ENCODE data around the gene TRPM4.
A peak's percentile ranks its signal among the peaks of the same experiment; 100 is the strongest.
"Not testable (repeated sequence)": the region's sequence is repeated elsewhere in the genome, so short reads cannot be mapped to it uniquely, and the experiment has no call there.

TRPM4 gene

GRCh38 chr19:49157445-49158224 is at the start of gene TRPM4:
Gene TRPM4, plus strand, starts transcription at chr19:49157792. Its CDS starts 75 bp downstream, at chr19:49157867.
- DNase-seq (ENCODE audit: low read depth), result peak; percentile 47

- DNase-seq (ENCODE audit: low read depth), result no peak
Measured at GRCh38 chr19:49109051-49109450, 48.5 kb upstream of the TRPM4 start.

GRCh38 chr19:49109569-49110233 is 47.9 kb upstream of the TRPM4 start:
- DNase-seq (ENCODE audit: low read depth), result no peak

GRCh38 chr19:49110567-49110966 is 47.0 kb upstream of the TRPM4 start:
- no peak for DNase-seq (ENCODE audit: low read depth)

- DNase-seq (ENCODE audit: low read depth), result no peak
Measured at GRCh38 chr19:49111218-49111998, 46.2 kb upstream of the TRPM4 start.

- DNase-seq (ENCODE audit: low read depth), result no peak
Measured at GRCh38 chr19:49113762-49114629, 43.6 kb upstream of the TRPM4 start, which contains the start of gene LIN7B. Gene LIN7B, plus strand, starts transcription at chr19:49114370. Its CDS starts 35 bp downstream, at chr19:49114405.

- DNase-seq (ENCODE audit: low read depth), result no peak
Measured at GRCh38 chr19:49114630-49115363, 42.8 kb upstream of the TRPM4 start.

GRCh38 chr19:49116544-49116943 is 41.0 kb upstream of the TRPM4 start:
- no peak for DNase-seq (ENCODE audit: low read depth)

GRCh38 chr19:49117677-49118564 is 39.7 kb upstream of the TRPM4 start:
- no peak for DNase-seq (ENCODE audit: low read depth)

GRCh38 chr19:49118565-49119410 is 38.8 kb upstream of the TRPM4 start, which contains the start of gene C19orf73:
Gene C19orf73, minus strand, starts transcription at chr19:49119143. Its CDS starts 121 bp downstream, at chr19:49119022.
- DNase-seq (ENCODE audit: low read depth), result peak; percentile 86

GRCh38 chr19:49119411-49120324 is 37.9 kb upstream of the TRPM4 start, which contains the start of gene PPFIA3:
Gene PPFIA3, plus strand, starts transcription at chr19:49119544. Its CDS starts 8,330 bp downstream, at chr19:49127874.
- DNase-seq (ENCODE audit: low read depth), result no peak

GRCh38 chr19:49120325-49120683 is 37.3 kb upstream of the TRPM4 start:
- no peak for DNase-seq (ENCODE audit: low read depth)

- DNase-seq (ENCODE audit: low read depth), result no peak
Measured at GRCh38 chr19:49120868-49121267, 36.7 kb upstream of the TRPM4 start.

- DNase-seq (ENCODE audit: low read depth), result not testable (repeated sequence)
Measured at GRCh38 chr19:49121841-49122240, 35.8 kb upstream of the TRPM4 start.

- not testable (repeated sequence) for DNase-seq (ENCODE audit: low read depth)
Measured at GRCh38 chr19:49123285-49123684, 34.3 kb upstream of the TRPM4 start.

- DNase-seq (ENCODE audit: low read depth), result no peak
Measured at GRCh38 chr19:49125025-49125731, 32.4 kb upstream of the TRPM4 start.

- DNase-seq (ENCODE audit: low read depth), result no peak
Measured at GRCh38 chr19:49126575-49126974, 31.0 kb upstream of the TRPM4 start.

Measured in GM04504 (cell line).